C4-2B (cell line): ENCODE results near the gene MRAS.

ENCODE experiments used
- H3K27ac ChIP-seq: fragments of 450-650 bp; 2 replicates; pipeline ENCODE4 v1.5.1; 2017
- ZFX ChIP-seq: fragments of 450-650 bp; IDR thresholded peaks from 2 replicates; pipeline ENCODE4 v1.6.1; 2017
- TF ChIP-seq, protein P1 (sequence below): fragments of 450-650 bp; conservative IDR thresholded peaks from 2 replicates; pipeline ENCODE4 v1.5.1; 2017; ENCODE audit warnings: mild to moderate bottlenecking

The MRAS gene

DNA sequence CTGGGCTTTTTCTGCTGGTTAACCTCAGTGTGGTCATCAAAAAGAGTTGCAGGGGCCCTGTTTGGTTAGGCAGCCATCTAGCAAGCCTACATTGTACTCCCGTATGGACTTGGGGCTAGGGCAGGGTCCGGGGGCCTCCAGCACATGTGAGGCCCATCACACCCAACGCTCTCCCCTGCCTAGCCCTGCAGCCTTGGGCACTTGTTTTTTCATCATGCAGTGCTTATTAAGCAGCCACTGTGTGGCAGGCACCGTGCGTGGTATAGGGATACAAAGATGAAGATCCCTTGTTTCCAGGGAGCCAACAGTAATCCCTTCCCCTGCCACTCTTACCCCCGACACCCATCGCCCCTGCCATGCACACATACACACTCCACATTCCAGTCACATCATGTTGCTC is 14.2 kb downstream of the MRAS start:
- TF ChIP-seq ZFX = no peak
- TF ChIP-seq, protein P1, sequence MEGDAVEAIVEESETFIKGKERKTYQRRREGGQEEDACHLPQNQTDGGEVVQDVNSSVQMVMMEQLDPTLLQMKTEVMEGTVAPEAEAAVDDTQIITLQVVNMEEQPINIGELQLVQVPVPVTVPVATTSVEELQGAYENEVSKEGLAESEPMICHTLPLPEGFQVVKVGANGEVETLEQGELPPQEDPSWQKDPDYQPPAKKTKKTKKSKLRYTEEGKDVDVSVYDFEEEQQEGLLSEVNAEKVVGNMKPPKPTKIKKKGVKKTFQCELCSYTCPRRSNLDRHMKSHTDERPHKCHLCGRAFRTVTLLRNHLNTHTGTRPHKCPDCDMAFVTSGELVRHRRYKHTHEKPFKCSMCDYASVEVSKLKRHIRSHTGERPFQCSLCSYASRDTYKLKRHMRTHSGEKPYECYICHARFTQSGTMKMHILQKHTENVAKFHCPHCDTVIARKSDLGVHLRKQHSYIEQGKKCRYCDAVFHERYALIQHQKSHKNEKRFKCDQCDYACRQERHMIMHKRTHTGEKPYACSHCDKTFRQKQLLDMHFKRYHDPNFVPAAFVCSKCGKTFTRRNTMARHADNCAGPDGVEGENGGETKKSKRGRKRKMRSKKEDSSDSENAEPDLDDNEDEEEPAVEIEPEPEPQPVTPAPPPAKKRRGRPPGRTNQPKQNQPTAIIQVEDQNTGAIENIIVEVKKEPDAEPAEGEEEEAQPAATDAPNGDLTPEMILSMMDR = no peak
- no peak overlapping the region for H3K27ac ChIP-seq

DNA sequence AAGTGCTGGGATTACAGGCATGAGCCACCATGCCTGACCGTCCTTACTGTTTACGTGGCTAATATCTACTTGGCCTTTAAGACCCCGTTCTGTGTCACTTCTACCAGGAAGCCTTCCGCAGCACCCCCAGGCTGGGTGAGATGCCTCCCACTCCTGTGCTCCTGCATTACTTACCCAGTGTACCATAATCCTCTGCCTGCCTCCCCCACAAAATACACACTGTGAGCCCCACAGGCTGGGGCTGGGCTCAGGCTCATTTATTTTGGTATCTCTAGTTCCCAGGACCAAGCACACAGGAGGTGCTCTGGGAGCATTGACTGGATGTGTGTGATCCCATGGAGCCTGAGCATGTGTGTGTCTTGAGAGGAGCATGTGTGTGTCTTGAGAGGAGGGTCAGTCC is 14.9 kb downstream of the MRAS start:
- no peak overlapping the region for H3K27ac ChIP-seq
- TF ChIP-seq ZFX = no peak
- TF ChIP-seq, protein P1 = no peak

DNA sequence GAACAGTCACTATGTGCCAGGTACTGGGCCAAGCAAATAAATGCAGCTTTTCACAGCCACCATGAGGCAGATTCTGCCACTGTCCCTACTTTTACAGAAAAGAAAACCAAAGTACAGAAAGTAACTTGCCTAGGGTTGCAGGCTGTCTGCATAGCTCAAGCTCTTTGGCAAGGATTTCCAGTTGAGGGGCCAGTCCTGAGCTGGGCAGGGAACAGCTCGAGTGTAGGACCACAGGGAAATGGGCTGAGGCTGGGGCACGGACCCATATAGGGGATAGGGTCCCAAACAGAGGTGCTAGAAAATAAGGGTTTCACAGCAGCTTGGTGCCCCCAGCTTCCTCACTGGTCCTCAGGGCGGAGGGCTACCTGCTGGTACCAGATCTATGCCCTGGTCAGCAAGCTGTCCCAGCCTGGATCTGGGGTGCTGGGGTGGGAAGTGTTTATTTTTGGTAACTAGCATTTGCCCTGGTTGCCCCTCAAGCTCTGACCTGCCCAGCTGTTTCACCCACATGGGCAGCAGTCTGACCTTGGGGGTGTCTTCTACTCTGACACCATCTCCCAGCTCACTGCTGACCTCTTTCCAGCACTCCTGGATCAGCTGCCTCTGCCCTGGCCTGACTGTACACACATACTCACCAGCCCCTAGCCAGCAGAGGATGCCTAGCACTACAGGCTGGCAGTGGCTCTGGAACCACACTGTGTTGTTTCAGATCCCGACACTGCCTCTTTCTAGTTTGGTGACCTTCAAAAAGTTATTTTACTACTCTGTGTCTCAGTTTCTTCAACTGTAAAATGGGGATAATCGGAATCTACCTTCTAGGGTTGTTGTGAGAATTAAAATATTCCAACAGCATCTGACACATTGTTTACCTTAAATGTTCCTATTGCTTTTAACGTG is 16.2 kb downstream of the MRAS start:
- H3K27ac ChIP-seq = no peak overlapping the region
- TF ChIP-seq, protein P1 = no peak
- TF ChIP-seq ZFX = no peak

- TF ChIP-seq, protein P1 = no peak
- no peak for TF ChIP-seq ZFX
These were observed 16.8 kb downstream of the MRAS start for GRCh38 chr3:138365253-138365555.

GRCh38 chr3:138366006-138366759 is 17.8 kb downstream of the MRAS start:
- no peak overlapping the region for H3K27ac ChIP-seq
- no peak for TF ChIP-seq ZFX
- TF ChIP-seq, protein P1 = no peak

More at GRCh38 chr3:138365253-138365555, 16.8 kb downstream of the MRAS start:
- no peak overlapping the region for H3K27ac ChIP-seq

- H3K27ac ChIP-seq = no peak overlapping the region
- TF ChIP-seq, protein P1 = no peak
- TF ChIP-seq ZFX = no peak
These were observed 19.0 kb downstream of the MRAS start for GRCh38 chr3:138367326-138367850.

DNA sequence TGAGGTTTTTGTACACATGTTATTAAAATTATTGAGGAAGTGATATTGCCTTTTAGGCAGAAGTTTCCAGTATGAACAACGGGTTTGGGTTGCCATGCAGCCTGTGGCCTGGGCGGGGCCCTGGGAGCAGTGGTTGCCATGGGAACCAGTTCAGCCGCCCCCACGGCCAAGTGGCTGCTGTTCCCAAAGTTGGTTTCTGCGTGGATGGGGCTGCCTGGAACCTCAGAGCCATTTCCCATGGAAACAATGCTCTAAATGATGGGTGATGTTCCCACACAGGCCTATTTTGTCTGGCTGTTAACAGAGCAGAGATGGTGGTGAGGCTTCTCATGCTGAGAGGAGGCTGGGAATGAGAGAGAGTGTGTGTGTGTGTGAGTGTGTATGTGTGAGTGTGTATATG is 19.5 kb downstream of the MRAS start:
- H3K27ac ChIP-seq = no peak overlapping the region
- TF ChIP-seq, protein P1 = no peak
- no peak for TF ChIP-seq ZFX
